ENCODE measurements around the gene SPINT3. TPM values are rescaled to one million over a fixed set of nuclear protein-coding genes. Genes with fewer than 3 reads are reported as not detected.
"Not testable (repeated sequence)": the region's sequence is repeated elsewhere in the genome, so short reads cannot be mapped to it uniquely, and the experiment has no call there.

Gene SPINT3
- total RNA-seq, 1 experiment from 2014 or later: not detected

DNA sequence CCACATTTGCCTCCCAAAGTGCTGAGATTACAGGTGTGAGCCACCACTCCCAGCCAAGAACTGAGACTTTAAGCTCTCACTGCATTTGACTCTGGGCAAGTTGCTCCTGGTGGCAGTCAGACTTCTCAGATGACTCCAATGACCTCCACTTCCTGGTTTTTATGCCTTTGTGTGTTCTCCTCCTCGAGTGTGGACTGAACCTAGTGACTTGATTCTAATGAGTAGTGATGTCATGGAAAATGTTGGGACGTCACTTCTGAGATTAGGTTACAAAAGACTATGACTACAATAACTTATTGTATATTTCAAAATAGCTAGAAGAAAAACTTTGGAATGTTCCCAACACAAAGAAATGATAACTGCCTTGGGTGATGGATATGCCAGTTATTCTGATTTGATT, 12.0 kb downstream of the SPINT3 start:
- DNase-seq (ENCODE audit: low read depth): no peak

DNA sequence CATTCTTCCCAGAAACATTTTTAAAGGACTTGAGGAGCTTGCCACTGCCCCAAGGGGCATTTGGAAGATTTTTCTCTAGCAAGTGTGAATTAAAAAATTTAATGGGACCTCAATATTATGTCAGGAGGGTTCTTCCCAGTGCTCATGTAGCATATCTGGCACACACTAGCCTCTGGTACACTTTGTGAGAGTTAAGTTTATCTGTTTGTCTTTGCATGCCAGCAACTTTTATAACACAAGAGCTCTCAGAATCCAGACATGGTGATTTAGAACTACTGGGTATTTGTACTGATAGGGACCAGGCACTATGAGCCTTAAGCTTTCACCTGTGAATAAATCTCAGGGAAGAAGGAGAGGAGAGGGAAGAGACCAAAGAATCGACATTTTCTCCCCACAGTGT, 12.9 kb downstream of the SPINT3 start:
- DNase-seq (ENCODE audit: low read depth): no peak

DNA sequence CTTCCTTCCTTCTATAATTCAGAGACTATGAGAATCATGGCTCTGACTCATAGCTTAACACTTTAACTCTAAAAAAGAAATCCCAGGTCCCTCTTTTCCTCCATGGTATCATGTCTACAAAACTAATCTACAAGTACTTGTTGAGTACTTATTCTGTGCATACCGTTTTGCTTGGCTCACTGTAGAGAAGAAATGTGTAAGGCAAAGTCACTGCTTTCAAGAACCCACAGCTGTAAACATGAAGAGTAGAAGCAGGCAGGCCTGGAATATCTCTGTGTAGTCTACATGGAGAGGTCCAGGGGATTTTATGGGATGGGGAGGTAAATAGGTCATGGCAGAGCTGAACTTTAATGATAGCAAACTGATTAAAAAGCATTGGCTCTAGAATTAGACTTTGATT, 13.8 kb downstream of the SPINT3 start:
- no peak for DNase-seq (ENCODE audit: low read depth)

DNA sequence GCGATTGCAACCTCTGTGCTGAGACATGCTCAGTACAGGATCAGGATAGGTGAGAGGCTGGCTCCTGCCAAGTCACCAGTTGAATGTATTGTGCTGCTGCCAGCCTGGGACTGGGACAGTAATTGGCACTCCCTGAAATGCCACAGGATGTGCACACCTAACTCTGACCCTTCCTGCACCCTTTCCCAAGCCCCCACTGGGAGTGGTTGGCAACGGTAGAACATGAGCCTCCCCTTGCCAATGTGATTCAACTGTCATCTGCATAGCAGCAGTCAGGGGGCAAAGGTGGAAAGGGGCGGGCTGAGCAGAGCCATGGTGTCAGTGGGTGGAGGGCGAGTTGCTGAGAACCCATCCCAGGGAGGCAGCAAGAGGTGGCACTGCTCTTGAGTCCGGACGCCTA, 15.4 kb downstream of the SPINT3 start:
- DNase-seq (ENCODE audit: low read depth): no peak

- no peak for DNase-seq (ENCODE audit: low read depth)
These were observed 17.4 kb downstream of the SPINT3 start for GRCh38 chr20:45497971-45498494.

GRCh38 chr20:45496166-45496565, 19.3 kb downstream of the SPINT3 start:
- no peak for DNase-seq (ENCODE audit: low read depth)

GRCh38 chr20:45495501-45495941, 19.9 kb downstream of the SPINT3 start:
- DNase-seq (ENCODE audit: low read depth): no peak

DNA sequence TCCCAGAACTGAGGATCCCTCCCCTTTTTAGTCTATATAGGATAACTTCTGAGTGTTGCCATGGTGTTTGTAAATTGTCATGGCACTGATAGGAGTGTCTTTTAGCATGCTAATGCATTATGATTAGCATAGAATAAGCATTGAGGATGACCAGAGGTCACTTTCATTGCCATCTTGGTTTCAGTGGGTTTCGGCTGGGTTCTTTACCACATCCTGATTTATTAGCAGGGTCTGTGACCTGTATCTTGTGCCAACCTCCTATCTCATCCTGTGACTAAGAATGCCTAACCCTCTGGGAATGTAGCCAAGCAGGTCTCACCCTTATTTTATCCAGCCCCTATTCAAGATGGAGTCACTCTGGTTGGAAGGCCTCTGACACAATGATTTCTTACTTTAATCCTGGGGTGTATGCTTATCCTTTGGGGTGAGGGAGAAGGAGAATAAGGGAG, 26.3 kb downstream of the SPINT3 start:
- DNase-seq (ENCODE audit: low read depth): peak; percentile 69

GRCh38 chr20:45487231-45487635, 28.2 kb downstream of the SPINT3 start:
- DNase-seq (ENCODE audit: low read depth): no peak

GRCh38 chr20:45485388-45485787, 30.0 kb downstream of the SPINT3 start:
- DNase-seq (ENCODE audit: low read depth): no peak

GRCh38 chr20:45484676-45485075, 30.7 kb downstream of the SPINT3 start:
- no peak for DNase-seq (ENCODE audit: low read depth)

DNA sequence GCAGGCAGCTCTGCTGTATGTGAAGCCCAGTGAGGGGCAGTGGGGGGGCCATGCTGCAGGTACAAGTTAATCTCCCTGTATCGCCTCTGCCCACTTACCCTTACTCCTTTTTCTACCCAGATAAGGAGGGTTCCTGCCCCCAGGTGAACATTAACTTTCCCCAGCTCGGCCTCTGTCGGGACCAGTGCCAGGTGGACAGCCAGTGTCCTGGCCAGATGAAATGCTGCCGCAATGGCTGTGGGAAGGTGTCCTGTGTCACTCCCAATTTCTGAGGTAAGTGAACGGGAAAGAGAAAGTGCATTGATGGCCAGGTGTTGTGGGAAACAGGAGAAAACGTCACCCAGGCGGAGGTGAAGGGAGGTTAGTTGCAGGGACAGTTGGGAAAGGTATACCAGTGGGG, 35.6 kb downstream of the SPINT3 start:
- DNase-seq (ENCODE audit: low read depth): no peak

DNA sequence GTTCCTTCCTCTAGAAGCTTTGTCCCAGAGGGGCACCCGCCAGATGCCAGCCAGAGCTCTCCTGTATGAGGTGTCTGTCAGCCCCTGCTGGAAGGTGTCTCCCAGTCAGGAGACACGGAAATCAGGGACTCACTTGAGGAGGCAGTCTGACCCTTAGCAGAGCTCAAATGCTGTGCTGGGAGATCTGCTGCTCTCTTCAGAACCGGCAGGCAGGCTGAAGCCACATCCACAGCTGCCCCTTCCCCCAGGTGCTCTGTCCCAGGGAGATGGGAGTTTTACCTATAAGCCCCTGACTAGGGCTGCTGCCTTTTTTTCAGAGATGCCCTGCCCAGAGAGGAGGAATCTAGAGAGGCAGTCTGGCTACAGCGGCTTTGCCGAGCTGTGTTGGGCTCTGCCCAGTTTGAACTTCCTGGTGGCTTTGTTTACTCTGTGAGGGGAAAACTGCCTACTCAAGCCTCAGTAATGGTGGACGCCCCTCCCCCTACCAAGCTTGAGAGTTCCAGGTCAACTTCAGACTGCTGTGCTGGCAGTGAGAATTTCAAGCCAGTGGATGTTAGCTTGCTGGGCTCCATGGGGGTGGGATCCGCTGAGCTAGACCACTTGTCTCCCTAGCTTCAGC, 37.8 kb downstream of the SPINT3 start:
- not testable (repeated sequence) for DNase-seq (ENCODE audit: low read depth)

- DNase-seq (ENCODE audit: low read depth): not testable (repeated sequence)
These were observed 43.1 kb downstream of the SPINT3 start for GRCh38 chr20:45472286-45472685.

DNA sequence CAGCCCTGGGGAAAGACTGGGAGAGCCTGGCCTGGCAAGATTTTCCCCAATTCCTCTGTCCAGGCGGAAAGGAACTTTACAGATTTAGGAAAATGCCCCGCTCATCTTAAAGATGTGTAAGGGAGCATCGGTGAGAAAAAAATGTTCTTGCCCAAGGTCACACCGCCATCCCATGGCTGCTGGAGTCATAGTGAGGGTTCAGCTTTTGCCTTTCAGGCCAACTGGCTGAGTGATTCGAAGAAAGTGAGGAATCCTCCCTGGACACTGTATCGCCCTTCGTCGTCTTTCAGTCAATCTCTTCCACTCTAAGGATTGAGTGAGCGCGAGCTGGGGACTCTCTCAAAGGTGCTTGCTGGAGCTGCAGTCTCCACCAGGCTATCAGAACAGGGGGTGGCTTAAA, 44.5 kb downstream of the SPINT3 start:
- DNase-seq (ENCODE audit: low read depth): peak; percentile 27

DNA sequence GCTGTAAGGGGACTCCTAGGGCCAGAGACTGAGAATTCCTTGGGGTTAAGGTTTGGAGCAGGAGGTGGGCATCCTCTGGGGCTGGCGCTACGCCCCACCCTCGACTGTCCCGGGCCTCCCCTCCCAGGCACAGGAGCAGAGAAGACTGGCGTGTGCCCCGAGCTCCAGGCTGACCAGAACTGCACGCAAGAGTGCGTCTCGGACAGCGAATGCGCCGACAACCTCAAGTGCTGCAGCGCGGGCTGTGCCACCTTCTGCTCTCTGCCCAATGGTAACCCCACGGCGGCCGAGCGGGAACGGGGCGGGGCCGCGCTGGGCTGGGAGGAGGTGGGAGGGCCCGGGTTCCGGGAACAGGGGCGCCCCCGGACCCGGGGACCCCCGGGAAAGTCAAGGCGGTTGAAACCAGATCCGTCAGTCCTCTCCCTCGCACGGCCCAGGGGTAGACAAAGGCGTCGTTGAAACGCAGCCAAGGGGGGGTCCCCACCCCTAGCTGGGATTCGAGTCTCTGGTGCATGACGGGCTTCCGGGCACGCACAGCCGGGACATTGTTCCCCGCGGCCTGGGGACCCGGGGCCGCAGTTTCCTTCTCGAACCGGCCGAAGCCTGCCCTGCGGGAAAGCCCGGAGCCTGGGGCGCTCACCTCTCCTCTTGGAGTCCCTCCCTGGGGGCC, 45.0 kb downstream of the SPINT3 start:
- DNase-seq (ENCODE audit: low read depth): peak; percentile 10

DNA sequence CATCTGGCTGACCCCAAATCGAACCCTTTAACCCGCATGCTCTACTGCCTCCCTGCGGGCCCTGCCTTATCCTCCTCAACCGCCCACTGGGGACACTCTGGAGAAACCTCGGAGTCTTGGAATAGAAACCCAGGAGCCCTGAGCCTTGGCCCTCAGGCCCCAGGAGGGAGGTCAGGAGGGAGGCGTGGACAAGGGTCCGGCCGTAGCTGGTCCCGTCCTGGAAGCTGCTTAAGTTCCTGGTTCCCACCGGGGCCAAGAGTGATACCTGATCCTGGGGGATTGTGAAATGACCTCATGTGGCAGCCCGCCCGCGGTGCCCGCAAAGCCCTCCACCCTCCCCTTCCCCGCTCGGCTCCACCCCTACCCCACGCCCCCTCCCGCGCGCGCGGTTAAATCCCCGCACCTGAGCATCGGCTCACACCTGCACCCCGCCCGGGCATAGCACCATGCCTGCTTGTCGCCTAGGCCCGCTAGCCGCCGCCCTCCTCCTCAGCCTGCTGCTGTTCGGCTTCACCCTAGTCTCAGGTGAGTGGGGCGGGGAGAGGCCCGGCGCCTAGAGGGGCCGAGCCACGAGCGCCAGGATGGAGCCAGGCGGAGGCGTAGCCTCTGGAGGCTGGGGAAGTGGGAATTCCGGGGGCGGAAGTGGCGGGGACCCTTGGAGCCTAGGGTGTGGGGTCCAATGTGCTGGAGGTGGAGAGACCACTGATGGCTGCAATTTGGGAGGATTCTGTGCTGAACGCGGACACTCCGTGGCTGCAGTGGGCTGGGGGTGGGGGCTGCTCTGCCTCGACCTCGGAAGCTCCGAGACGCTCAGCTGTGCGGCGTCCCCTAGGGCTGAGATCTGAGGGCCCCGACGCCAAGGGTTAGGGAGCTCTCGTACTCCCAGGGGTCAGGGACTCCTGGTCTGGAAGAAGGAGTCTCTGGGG, 45.8 kb downstream of the SPINT3 start, which contains the start of gene WFDC2:
WFDC2 (plus strand) TSS at position 418 of the 926 bp plus-strand sequence; CDS start at position 447, 29 bp downstream.
- no peak for DNase-seq (ENCODE audit: low read depth)

DNA sequence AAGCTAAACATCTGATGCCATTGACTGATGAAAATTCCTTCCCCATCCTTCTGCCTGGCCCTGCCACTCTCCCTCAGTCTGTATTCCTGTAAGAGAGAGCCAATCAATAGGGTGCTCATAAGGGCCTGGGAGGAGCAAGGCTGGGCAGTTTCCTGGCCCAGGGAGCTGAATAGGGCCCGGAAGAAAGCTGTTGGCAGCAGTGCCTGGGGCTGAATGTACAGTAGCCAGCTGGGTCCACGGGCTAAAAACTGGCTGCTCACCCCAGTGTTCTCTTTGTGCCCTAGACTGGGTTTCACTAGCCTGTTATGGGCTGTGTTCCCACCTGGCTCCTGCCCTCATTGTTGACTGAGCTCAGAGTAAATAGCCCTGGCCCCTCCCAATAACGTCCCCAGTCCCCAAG, 47.6 kb downstream of the SPINT3 start:
- DNase-seq (ENCODE audit: low read depth): no peak

GRCh38 chr20:45467172-45467571, 48.2 kb downstream of the SPINT3 start:
- no peak for DNase-seq (ENCODE audit: low read depth)

DNA sequence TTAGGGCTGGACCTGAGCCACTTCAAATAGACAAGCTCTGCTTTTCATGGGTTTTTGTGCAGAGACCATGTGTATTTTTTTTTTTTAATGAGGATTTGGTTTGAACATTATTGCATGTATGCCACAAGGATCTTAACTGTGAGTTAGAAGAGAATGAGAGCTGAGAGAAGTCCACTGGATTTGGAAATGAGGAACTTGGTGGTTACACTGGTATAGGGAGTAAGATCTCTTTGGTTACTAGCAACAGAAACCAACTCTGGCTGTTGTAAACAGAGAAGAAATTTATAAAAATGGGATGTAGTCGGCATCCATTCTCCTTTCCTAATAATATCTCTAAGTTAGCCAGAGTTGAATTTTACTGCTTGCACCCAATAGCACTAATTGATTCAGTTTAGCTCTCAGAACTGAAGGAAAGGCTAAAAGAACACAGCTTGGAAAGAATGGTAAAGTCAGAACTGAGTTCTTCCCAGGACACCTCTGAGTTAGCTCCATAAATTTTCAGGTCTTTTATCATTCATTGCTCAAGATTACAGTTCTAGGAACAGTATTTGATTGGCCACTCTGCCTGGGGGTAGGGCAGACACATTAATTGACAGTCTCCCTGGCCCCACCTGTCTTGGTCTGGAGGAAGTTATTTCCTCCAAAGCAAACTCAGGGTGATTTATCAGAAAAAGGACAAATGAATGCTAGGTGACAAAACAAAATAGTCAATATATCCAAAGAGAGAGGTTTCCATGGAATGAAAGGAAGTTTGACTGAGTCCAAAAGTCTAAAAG, 49.7 kb downstream of the SPINT3 start:
- DNase-seq (ENCODE audit: low read depth): no peak

GRCh38 chr20:45463709-45464108, 51.7 kb downstream of the SPINT3 start:
- DNase-seq (ENCODE audit: low read depth): no peak
